Measurements from ENCODE around the gene CUX1.

GRCh38 chr7:101933688-101934121 is 116.3 kb downstream of the CUX1 start:
- TF ChIP-seq TCF4 (CRISPR knock-in tag; IDR thresholded peaks at IDR 0.05; ENCODE audit: borderline replicate concordance) (no peak), ARNTL (CRISPR knock-in tag; IDR thresholded peaks at IDR 0.05; ENCODE audit: borderline replicate concordance, low read depth) (no peak), ZFP3 (CRISPR knock-in tag; IDR thresholded peaks at IDR 0.05) (no peak), ZNF70 (CRISPR knock-in tag; IDR thresholded peaks at IDR 0.05) (no peak), OSR1 (CRISPR knock-in tag; IDR thresholded peaks at IDR 0.05) (no peak), RARB (CRISPR knock-in tag; IDR thresholded peaks at IDR 0.05) (no peak), SNAI2 (CRISPR knock-in tag; IDR thresholded peaks at IDR 0.05) (no peak)

Measured in SK-N-SH treated with all-trans-retinoic acid at 6 μM for 48 hours (cell line).